Stimulated activated CD8-positive, alpha-beta memory T cell treated with anti-CD3 and anti-CD28 coated beads, Interleukin-15, amount 100 ng/mL, for 1 hour (primary cell): Measurements from ENCODE around the gene RBM33.
"Not testable (repeated sequence)": the region's sequence is repeated elsewhere in the genome, so short reads cannot be mapped to it uniquely, and the experiment has no call there.

Experiments
- DNase-seq: peaks from one replicate; pipeline ENCODE4 v3.0.0-alpha.2; 2020; ENCODE audit warnings: low read depth

The RBM33 gene

GRCh38 chr7:155690655-155691054, 46.2 kb downstream of the RBM33 start:
- not testable (repeated sequence) for DNase-seq

GRCh38 chr7:155692317-155692716, 47.9 kb downstream of the RBM33 start:
- no peak for DNase-seq

DNA sequence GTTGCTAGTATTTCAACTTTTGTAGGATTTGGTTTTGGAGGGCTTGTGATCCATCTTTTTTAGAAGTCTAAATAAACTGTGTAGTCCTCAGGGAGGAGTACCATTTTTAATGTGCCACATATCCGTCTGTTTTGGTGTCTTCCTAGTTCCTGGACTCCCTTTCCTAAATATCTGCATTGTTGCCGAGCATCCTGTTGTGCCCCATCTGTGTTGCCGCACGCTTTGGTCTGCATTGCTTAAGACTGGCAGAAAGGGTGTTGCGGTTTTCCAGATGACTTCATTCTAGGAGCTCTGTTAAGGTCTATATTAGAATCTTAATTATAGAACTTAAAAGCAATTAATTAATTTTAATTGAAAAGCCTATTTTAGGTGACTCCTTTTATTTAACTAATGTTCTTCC, 49.4 kb downstream of the RBM33 start:
- DNase-seq = no peak

DNA sequence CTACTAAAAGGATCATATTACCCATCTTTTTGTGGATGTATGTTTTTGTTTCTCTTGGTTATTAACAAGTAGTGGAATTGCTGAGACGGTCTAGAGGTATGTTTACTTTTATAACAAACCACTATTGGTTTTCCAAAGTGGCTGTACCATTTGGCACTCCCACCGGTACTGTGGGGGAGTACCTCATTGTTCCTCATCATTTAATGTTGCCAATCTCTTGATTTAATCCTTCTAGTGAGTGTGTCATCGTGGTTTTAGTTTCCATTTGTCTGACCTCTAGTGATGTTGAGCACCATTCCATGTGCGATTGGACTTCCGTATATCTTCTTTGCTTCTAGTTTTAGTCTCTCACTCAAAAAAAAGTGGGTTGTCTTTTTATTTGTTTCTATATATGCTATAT, 50.4 kb downstream of the RBM33 start:
- DNase-seq = no peak

GRCh38 chr7:155696747-155697146, 52.3 kb downstream of the RBM33 start:
- DNase-seq = no peak

DNA sequence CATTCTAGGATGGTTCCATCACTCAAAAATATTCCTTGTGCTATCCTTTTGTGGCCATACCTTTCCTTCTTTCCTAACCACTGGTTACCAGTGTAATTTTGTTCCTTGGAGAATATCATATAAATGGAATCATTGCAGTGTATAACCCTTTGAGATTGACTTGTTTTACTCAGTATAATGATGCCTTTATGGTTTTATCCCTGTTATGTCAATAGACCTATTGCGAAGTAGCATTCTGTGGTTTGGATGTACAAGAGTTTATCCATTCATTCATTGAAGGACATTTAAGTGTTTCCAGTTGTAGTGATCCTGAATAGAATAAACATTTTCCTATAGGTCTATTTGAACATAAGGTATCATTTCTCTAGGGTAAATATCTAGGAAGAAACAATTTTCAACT, 54.2 kb downstream of the RBM33 start:
- DNase-seq = no peak

DNA sequence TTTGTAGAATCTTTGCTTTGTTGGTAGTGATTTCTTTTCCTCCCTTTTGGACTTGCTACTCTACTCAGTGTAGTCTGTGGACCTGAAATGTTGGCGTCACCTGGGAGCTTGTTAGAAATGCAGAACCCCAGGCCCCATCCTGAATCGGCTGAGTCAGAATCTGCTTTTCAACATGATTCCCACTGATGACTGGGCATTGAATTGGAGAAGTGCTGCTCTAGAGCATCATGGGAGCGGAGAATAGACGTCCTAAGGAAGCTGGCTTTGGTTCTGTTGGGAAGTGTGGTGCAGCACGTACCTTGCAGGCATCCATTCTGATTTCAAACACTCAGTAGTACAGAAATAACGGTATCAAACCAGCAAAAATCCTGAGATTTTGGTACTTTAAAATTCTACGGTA, 54.7 kb downstream of the RBM33 start:
- no peak for DNase-seq

- DNase-seq = no peak
Observed at GRCh38 chr7:155700847-155701246, 56.4 kb downstream of the RBM33 start.

DNA sequence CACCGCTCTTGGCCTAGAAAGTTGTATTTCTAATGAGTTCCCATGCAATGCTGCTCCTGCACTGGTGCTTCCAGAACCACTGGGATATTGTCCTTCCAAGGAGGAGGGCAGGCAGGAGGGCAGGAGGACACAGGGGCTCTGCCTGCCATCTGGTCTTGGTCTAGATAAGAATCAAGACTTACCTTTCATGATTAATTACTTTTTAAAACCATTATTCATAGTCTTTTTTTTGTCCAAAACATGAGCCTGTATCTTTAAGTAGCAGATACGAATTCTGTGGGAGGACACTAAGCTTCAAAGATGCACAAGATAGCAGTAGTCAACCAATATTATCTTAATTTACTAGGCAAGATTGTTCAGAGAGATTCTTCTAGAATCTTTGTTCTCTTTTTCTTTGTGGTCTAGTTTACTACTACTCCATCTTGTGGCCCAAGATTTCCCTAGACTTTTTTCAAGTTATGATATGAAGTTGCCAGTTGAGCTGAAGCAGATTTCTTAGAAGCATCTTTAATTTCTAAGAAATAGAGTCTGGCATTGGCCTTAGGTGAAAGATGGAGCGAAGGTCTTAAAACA, 57.6 kb downstream of the RBM33 start:
- DNase-seq = no peak

- DNase-seq = no peak
Observed at GRCh38 chr7:155702616-155703015, 58.2 kb downstream of the RBM33 start.

DNA sequence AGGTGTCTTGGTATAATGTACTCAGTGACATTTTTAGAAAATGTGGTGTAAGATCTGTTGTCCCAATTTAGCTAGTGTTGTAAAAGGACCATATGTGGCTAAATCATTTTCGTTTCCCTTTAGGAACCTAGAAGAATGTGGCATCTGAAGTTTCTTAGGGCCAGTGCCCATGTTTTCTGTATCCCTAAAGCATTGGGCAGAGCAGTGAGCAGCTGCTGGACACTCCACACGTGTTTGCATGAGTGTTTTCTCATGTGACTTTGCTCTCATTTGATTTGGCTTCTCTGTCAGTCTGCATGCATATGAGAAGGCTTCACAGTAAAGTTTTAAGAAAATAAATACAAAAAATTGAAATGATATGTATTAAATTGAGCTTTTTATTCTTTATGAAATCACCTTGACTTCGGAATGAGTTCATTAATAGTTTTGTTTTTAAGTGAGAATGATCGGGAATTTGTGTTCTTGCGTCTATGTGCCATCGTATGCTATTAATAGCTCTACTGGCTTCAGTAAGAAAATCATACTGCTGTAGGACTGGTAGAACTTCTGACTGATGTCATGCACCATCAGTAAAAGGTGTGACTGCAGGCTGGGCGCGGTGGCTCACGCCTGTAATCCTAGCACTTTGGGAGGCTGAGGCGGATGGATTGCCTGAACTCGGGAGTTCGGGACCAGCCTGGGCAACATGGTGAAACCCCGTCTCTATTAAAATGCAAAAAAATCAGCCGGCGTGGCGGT, 61.3 kb downstream of the RBM33 start:
- no peak for DNase-seq

DNA sequence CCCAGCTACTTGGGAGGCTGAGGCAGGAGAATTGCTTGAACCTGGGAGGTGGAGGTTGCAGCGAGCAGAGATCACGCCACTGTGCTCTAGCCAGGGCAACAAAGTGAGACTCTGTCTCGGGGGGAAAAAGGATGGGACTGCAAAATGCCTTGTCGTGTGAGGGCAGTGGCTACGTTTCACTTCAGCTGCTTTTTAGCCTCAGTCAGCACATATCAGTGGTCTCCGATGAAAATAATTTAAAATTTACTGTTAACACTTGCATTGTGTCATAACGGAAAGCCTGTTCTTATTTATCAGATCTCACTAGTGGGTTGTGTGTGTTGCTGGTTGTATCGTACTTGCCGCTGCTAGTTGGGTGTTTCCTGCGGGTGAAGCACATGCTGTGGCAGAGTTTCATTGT, 61.9 kb downstream of the RBM33 start:
- no peak for DNase-seq

DNA sequence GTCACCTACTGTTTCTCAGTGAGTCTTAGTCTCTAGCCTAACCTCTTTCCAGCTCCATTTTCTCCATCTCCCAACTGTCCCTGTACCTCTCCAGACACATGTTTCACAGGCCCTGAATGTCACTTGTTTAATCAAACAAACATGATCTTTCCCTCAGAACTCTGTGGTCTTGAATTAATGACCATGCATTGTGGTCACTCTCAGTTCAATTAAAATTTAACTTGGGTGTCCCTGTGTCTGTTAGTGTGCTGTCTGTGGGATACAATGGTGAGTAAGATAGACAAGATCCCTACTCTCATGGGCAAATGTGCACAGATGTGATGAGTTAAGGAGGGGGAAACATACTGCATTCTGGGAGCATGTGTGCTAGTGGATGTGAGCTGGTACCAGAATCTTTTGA, 65.0 kb downstream of the RBM33 start:
- DNase-seq = no peak

DNA sequence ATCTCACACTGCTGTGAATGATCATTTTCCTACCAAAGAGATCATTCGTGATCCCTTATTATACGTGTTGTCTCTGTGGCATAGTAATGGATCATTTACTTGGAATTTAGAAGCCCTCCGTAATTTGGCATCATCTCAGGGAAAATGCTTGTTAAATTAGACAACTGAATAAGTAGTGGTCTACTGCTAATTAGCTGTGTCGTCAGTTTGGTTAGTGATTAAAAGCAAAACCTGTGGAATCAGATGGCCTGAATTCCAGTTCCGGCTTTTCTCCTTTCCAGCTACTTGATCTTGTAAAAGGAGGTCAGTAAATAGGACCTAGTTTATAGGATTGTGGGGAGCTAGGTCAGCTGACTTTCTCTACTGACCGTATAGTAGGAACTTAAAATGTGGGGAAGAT, 65.6 kb downstream of the RBM33 start:
- no peak for DNase-seq

GRCh38 chr7:155710530-155710929, 66.1 kb downstream of the RBM33 start:
- no peak for DNase-seq

GRCh38 chr7:155711081-155711480, 66.6 kb downstream of the RBM33 start:
- DNase-seq = no peak

- DNase-seq = no peak
Observed at GRCh38 chr7:155713384-155713783, 68.9 kb downstream of the RBM33 start.

- no peak for DNase-seq
Observed at GRCh38 chr7:155714702-155715101, 70.2 kb downstream of the RBM33 start.

DNA sequence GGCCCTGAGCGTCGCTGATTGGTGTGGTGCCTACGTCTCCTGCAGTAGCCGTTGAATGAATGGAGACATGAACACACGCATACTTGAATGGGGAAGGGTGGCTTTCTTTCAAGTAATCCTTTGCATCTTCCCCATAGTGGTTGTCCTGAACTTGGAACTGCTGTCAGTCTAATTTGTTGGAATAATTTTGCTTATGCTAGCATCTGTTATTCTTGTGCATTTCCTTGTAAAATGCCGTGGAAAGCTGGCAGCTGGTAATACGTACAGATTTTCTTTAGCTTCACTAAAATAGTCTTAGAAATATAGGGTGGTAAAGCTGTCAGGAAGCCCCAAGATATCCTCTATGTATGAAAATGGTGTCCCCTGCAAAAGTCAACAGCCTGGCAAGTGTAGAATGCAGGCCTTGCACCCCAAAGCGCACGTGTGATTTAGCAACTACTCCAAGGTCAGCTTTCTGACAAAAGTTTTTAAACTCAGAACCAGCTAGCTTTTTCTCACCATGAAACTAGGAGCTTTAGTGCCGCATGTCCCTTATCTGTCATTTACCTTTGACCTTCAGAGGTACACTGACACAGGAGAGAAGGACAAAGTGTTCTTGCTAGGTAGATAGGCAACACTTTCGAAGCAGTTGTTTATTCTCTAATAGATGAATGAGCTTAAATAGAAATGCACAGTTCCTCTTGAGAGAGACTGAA, 70.8 kb downstream of the RBM33 start:
- no peak for DNase-seq

GRCh38 chr7:155717010-155717744, 72.7 kb downstream of the RBM33 start:
- DNase-seq = no peak

DNA sequence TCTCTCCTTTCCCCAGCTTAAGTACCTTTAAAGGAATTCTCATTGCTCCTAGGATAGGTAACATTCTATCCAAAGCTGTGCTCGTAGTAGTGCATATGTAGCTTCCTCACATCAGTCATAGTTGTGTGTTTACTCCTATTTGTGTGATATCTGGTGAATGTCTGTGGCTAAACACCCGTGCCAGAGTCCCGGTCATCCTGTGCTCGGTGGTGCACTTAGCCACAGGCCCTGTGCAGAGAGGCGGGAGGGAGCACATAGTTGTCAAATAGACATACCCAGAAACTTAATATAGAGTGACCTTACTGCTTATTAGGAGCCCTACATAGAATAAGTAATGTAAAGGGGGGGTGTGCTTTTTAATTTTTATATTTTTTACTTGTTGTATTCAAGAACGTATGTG, 76.6 kb downstream of the RBM33 start:
- DNase-seq = no peak

DNA sequence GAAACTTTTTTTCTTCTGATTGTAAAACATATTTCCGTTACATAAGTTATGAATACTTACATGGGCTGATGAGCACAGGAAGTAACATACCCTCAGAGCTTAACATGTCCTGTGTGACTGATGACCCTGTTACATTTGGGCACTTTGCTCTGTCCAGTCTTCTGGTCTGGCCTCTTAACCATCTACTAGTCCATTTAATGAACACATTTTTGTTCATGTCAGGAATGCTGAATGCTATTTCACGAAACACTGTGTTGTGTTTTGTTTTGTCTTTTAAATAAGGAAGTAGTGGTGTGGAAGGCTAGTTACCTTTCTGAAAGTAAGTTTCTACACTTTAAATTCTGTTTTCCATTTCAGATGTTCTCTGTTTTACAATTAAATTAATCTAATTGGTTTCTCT, 77.7 kb downstream of the RBM33 start:
- no peak for DNase-seq

DNA sequence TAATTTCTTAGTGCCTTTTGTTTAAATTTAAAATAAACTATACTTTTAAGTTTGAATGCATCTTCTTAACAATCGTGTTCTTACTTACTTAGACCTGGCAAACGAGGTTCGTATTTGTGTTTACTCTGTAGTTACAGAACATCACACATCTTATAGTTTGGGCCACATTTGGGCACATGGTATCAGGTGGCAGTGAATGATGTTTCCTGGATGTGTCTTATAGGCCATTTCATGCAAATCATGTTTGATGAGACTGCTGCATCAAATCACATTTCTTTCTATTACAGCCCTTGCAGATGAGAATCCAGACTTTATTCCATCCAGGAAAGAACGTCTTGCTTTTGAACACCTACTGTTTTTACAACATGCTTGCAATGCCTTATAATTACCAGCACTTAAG, 78.5 kb downstream of the RBM33 start:
- DNase-seq = no peak
